Thyroid gland (tissue), 4 donors: ENCODE data around the gene ABO.

Experiments
- POLR2A ChIP-seq, 2 donors: fragments of 450-650 bp; IDR thresholded peaks; one replicate each; pipeline ENCODE4 v1.6.1; 2017; ENCODE audit warnings: antibody characterized with exemption in 2 of 2, mild to moderate bottlenecking in 2 of 2, moderate library complexity in 1 of 2
- TF ChIP-seq, protein P1 (sequence below), 6 experiments: fragments of 200-600 bp in 3 of 6; fragments of 450-650 bp in 3 of 6; sonication (generic) in 3 of 6; IDR thresholded peaks; one replicate each; pipeline ENCODE4 v1.5.1; 2016 to 2019; ENCODE audit warnings: antibody characterized with exemption in 6 of 6, mild to moderate bottlenecking in 2 of 6, inconsistent platforms in 1 of 6, moderate library complexity in 1 of 6

DNA sequence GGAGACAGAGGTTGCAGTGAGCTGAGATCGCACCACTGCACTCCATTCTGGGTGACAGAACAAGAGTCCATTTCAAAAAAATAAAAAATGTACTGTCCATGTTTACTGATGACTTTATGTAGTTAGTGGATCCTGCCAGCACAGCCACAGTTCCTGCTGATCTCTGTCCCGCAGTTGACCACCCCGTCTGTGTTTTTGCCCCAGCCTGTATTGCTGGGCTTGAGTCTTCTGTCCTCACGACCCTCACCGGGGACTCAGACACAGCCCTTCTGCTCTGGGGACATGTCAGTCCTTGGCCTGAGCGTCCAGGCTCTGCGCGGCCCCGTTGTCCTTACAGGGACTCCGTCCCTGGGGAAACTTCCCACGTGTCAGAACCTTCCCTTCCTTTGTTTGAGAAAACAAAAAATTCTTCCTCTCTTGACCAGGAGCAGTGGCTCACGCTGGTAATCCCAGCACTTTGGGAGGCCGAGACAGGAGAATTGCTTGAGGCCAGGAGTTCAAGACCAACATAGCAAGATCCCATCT, 46.5 kb upstream of the ABO start:
- TF ChIP-seq, protein P1, sequence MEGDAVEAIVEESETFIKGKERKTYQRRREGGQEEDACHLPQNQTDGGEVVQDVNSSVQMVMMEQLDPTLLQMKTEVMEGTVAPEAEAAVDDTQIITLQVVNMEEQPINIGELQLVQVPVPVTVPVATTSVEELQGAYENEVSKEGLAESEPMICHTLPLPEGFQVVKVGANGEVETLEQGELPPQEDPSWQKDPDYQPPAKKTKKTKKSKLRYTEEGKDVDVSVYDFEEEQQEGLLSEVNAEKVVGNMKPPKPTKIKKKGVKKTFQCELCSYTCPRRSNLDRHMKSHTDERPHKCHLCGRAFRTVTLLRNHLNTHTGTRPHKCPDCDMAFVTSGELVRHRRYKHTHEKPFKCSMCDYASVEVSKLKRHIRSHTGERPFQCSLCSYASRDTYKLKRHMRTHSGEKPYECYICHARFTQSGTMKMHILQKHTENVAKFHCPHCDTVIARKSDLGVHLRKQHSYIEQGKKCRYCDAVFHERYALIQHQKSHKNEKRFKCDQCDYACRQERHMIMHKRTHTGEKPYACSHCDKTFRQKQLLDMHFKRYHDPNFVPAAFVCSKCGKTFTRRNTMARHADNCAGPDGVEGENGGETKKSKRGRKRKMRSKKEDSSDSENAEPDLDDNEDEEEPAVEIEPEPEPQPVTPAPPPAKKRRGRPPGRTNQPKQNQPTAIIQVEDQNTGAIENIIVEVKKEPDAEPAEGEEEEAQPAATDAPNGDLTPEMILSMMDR (IDR thresholded peaks at IDR 0.05) = no peak
- no peak for TF ChIP-seq POLR2A (IDR thresholded peaks at IDR 0.05)
